ENCODE data around the gene RIN3.

Gene RIN3

GRCh38 chr14:92556863-92557543, 43.4 kb downstream of the RIN3 start:
- no peak for DNase-seq

GRCh38 chr14:92557544-92557912, 43.9 kb downstream of the RIN3 start:
- no peak for DNase-seq

- DNase-seq: peak; percentile 19
Measured at GRCh38 chr14:92558319-92558718, 44.7 kb downstream of the RIN3 start.

- no peak for DNase-seq
Measured at GRCh38 chr14:92559486-92559885, 45.9 kb downstream of the RIN3 start.

GRCh38 chr14:92560106-92560865, 46.7 kb downstream of the RIN3 start:
- no peak for DNase-seq

GRCh38 chr14:92561906-92562479, 48.4 kb downstream of the RIN3 start:
- no peak for DNase-seq

- DNase-seq: peak; percentile 77
Measured at GRCh38 chr14:92563359-92563758, 49.8 kb downstream of the RIN3 start.

- DNase-seq: no peak
Measured at GRCh38 chr14:92563765-92564285, 50.2 kb downstream of the RIN3 start.

GRCh38 chr14:92564344-92565039, 50.9 kb downstream of the RIN3 start:
- DNase-seq: peak; percentile 65

GRCh38 chr14:92565040-92565717, 51.6 kb downstream of the RIN3 start:
- DNase-seq: no peak

- DNase-seq: no peak
Measured at GRCh38 chr14:92565718-92566115, 52.1 kb downstream of the RIN3 start.

- DNase-seq: no peak
Measured at GRCh38 chr14:92567173-92567725, 53.7 kb downstream of the RIN3 start.

GRCh38 chr14:92568621-92569479, 55.3 kb downstream of the RIN3 start:
- DNase-seq: no peak

- no peak for DNase-seq
Measured at GRCh38 chr14:92570674-92571262, 57.2 kb downstream of the RIN3 start.

GRCh38 chr14:92572050-92572449, 58.5 kb downstream of the RIN3 start:
- no peak for DNase-seq

GRCh38 chr14:92573761-92574498, 60.3 kb downstream of the RIN3 start:
- no peak for DNase-seq

- no peak for DNase-seq
Measured at GRCh38 chr14:92575061-92575747, 61.6 kb downstream of the RIN3 start.

GRCh38 chr14:92575748-92576303, 62.2 kb downstream of the RIN3 start:
- no peak for DNase-seq

- DNase-seq: no peak
Measured at GRCh38 chr14:92577321-92577742, 63.8 kb downstream of the RIN3 start.

Measured in suppressor macrophage treated with lipopolysaccharide for 4 hours (primary cell).